Measurements from ENCODE around the gene IFNAR2. TPM values are rescaled to one million over a fixed set of nuclear protein-coding genes. Genes with fewer than 3 reads are reported as not detected.

Gene IFNAR2
- total and polyA plus RNA-seq, 12 donors, result 3.3 to 29.7 (median 14.5) TPM

GRCh38 chr21:33189824-33190223, 39.9 kb upstream of the IFNAR2 start:
- Histone ChIP-seq H3K36me3 (replicated peaks in 1 of 2) (no peaks in the 10 kb centered on the region), H3K27ac (no peak overlapping the region), H3K27me3 (peaks cover 8% of the 10 kb centered on the region), H3K4me3 (no peak overlapping the region), H3K4me1 (replicated peaks in 1 of 2) (no peaks in the 10 kb centered on the region), H3K9me3 (replicated peaks in 1 of 3) (no peaks in the 10 kb centered on the region)
- TF ChIP-seq POLR2A (IDR thresholded peaks at IDR 0.05), result no peak
- TF ChIP-seq CTCF (IDR thresholded peaks at IDR 0.05), result no peak
- WGBS, 4 donors, result 64 to 72% (median 67%) methylated on average over 3 of the region's 3 CpGs
- intact Hi-C loops (cut with DNase I), result loop anchor here in 1 of 2 donors (10.0 kb wide), 1 partner anchor 355 kb away; no protein-coding TSS in a partner anchor
- DNase-seq, result no peak

GRCh38 chr21:33196941-33197374, 32.8 kb upstream of the IFNAR2 start:
- intact Hi-C loops (cut with DNase I), result loop anchor here in 1 of 2 donors (5.0 to 10.0 kb wide), 2 partner anchors 255 to 362 kb away; no protein-coding TSS in a partner anchor

GRCh38 chr21:33197496-33197895, 32.2 kb upstream of the IFNAR2 start:
- peaks cover 12 to 24% of the 10 kb centered on the region in 2 donors for H3K4me1 ChIP-seq (replicated peaks in 1 of 2)
- H3K36me3 ChIP-seq (replicated peaks in 1 of 2), result no peaks in the 10 kb centered on the region
- DNase-seq, result peak in 6 of 7 donors; percentile 50 to 79 (median 56)
- H3K27me3 ChIP-seq, result no peaks in the 10 kb centered on the region
- intact Hi-C loops (cut with DNase I), result loop anchor here in 1 of 2 donors (5.0 to 10.0 kb wide), 2 partner anchors 255 to 363 kb away; no protein-coding TSS in a partner anchor
- no peak overlapping the region for H3K4me3 ChIP-seq
- WGBS, 4 donors, result 18 to 25% (median 21%) methylated on average over 4 of the region's 4 CpGs
- H3K9me3 ChIP-seq (replicated peaks in 1 of 3), result no peaks in the 10 kb centered on the region
- H3K27ac ChIP-seq, result peak overlapping the region in 3 of 5 donors; percentile 45 to 75 (median 72)
- TF ChIP-seq POLR2A (IDR thresholded peaks at IDR 0.05) (no peak), CTCF (IDR thresholded peaks at IDR 0.05) (no peak)

More at GRCh38 chr21:33196941-33197374, 32.8 kb upstream of the IFNAR2 start:
- DNase-seq, result peak; percentile 71 to 85 (median 79)
- Histone ChIP-seq H3K36me3 (replicated peaks in 1 of 2) (no peaks in the 10 kb centered on the region), H3K4me1 (replicated peaks in 1 of 2) (peaks cover 12 to 24% of the 10 kb centered on the region in 2 donors), H3K27ac (peak overlapping the region in 3 of 5 donors; percentile 45 to 75 (median 72)), H3K27me3 (no peaks in the 10 kb centered on the region), H3K4me3 (peak overlapping the region in 1 of 4 donors; percentile 29), H3K9me3 (replicated peaks in 1 of 3) (no peaks in the 10 kb centered on the region)
- TF ChIP-seq CTCF (IDR thresholded peaks at IDR 0.05), result peak; percentile 75 to 89 (median 83)
- TF ChIP-seq POLR2A (IDR thresholded peaks at IDR 0.05), result no peak
- 4 to 10% (median 5%) methylated on average over 7 to 14 of the region's 14 CpGs for WGBS, 4 donors

DNA sequence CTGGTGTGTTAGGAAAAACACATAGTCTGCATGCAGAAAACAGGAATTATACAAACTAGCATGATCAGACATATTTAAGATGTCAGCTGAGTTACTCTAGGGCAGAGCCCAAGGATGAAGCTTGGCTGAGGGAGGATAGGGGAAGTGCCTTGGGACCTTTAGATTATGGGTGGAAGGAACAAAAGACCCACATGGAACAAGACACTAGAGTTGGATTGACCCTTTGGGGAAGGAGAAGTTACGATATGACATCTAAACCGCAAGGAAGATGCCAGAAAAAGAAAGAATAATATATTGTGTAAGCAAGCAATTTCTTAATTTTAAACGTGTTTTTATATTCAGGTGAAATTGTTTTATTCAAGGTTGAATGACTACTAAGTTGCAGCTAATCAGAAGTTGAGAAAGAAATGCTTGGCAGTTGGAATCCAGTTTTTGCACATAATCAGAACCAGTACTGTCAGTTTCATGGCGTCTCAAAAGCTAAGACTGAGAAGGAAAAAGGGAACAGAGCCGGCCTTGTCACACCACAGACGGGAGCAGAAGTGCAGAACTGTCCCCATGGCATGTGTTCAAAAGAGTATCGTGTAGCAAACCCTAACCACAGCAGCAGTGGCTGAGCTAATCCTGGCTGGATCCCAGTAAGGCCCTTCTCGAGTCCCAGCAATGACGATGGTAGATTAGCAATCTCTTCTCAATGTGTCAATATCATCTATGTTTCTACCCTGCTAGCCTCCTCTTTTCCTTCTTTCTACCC, 31.2 kb upstream of the IFNAR2 start:
- Histone ChIP-seq H3K4me1 (replicated peaks in 1 of 2) (peaks cover 12 to 24% of the 10 kb centered on the region in 2 donors), H3K27me3 (no peaks in the 10 kb centered on the region), H3K36me3 (replicated peaks in 1 of 2) (no peaks in the 10 kb centered on the region), H3K4me3 (no peak overlapping the region), H3K27ac (peak overlapping the region; percentile 20 to 75 (median 53)), H3K9me3 (replicated peaks in 1 of 3) (no peaks in the 10 kb centered on the region)
- 25 to 39% (median 31%) methylated on average over 9 of the region's 9 CpGs for whole genome bisulfite sequencing, 4 donors
- TF ChIP-seq CTCF (IDR thresholded peaks at IDR 0.05), result no peak
- no peak for TF ChIP-seq POLR2A (IDR thresholded peaks at IDR 0.05)
- peak; percentile 46 to 84 (median 70) for DNase-seq
- intact Hi-C loops (cut with DNase I), result loop anchor here in 1 of 2 donors (5.0 to 10.0 kb wide), 2 partner anchors 256 to 364 kb away; no protein-coding TSS in a partner anchor

Data from adrenal gland (tissue), 12 donors.